GM19238 (cell line): ENCODE measurements around the gene CD180.

Experiments used
- DNase-seq: peaks from one replicate; pipeline ENCODE4 v3.0.0; 2011; ENCODE audit warnings: low spot score; ENCODE audit not compliant: insufficient read length

Gene CD180

GRCh38 chr5:67196537-67197059, at the start of gene CD180:
Gene CD180, minus strand, starts transcription at chr5:67196799. Its CDS starts 158 bp downstream, at chr5:67196641.
- no peak for DNase-seq

- no peak for DNase-seq
Measured at GRCh38 chr5:67246108-67246507, 49.5 kb upstream of the CD180 start.

- no peak for DNase-seq
Measured at GRCh38 chr5:67245259-67245846, 48.8 kb upstream of the CD180 start.

- DNase-seq = no peak
Measured at GRCh38 chr5:67244345-67244793, 47.8 kb upstream of the CD180 start.

DNA sequence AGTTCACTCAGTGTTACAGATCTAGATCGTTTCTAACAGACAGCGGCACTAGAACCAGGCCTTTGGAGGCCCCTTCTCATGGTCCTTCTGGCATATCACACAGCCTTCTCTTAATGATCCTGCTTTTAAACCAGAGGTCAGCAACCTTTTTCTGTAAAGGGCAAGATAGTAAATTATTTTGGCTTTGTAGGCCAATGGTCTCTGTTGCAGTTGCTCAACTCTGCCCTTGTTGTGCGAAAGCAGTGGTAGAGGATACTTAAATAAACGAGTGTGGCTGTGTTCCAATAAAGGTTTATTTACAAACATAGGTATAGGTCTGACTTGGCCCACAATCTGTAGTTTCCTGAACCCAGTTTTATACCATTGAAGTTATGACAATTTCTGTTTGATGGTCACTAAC, 47.3 kb upstream of the CD180 start:
- DNase-seq = no peak

DNA sequence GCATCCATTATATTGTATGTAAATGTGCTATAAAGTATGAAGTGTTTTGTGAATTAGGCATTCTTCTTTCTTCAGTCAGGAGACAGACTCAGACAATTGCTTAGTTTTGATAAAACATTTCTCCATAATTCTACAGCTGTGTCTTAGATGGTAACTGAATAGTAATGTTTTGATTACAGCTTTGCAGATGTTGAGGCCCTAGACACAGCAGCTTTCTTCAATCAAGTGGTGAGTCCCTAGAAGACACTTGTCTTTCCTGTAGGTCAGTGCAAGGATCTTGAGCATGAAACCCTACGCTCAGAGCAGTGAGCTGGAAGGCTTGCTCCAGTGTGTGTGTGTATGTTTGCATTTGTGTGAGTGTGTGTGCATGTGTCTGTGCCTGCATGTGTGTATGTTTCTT, 46.8 kb upstream of the CD180 start:
- no peak for DNase-seq

- no peak for DNase-seq
Measured at GRCh38 chr5:67241326-67241725, 44.7 kb upstream of the CD180 start.

DNA sequence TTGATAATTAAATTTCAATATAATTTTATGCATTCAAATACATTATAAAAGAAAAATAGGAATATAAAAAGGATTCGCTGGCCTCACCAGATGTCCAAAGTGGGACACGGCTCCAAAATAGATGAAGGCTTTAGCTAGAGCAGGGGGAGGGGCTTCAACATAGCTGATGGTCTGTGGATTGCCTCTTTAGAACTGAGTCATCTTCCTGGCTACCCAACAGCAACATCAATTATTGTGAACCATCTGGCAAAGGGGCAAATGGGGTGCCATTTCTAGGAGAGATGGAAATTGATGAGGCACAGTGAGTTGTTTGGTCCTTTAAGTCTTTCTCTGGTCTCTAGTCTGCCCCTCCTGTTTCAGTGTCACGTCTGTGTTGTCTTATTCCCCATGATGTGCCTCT, 44.2 kb upstream of the CD180 start:
- no peak for DNase-seq

DNA sequence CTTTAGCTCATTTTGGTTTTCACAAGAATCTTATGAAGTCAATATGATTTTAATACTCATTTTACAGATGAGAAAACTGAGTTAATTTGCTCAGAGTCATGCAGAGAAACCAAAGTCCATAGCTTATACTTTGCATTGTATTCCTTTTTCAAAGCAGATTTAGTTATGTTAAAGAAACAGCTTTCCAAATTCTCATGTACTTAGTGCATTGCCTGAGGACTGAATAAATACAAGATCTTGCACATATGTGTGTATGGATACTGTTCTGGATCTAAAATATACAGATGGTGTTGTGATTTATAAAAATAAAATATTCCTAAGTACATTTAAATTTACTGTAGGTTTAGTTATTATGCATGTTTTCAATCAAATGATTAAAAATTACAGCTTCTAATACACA, 43.5 kb upstream of the CD180 start:
- DNase-seq = no peak

- no peak for DNase-seq
Measured at GRCh38 chr5:67238191-67238590, 41.6 kb upstream of the CD180 start.

DNA sequence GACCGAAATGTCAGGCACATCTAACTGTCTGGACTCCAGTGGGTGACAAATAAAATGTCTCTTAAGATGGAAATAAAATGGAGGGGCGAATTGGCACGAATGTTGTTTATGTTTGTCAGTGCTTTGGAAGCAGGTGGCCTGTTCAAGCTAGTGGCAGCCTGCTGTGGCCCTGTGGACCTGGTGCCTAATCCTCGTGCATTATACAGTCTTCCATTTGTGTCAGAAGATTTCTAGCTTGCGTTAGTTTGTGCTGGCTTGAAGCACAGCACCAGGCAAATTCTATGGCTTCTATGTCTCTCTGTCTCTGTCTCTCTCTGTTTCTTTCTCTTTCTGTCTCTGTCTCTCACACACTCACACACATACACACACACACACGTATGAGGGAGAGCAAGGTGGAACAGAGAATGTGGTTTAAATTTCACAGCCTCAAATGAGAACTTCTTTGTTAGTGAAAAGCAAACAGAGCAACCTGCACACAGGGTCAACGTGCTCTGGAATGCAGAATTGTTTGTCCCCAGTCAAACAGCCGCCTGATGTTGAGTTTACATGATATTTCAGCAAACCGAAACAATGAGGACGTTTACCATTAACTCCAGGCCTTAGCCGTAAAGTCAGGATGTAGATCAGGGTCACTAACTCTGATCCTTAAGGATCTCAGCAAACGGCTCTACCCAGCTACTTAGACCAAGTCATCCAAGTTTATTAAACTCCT, 39.0 kb upstream of the CD180 start:
- DNase-seq = no peak

- no peak for DNase-seq
Measured at GRCh38 chr5:67234671-67235176, 38.1 kb upstream of the CD180 start.

DNA sequence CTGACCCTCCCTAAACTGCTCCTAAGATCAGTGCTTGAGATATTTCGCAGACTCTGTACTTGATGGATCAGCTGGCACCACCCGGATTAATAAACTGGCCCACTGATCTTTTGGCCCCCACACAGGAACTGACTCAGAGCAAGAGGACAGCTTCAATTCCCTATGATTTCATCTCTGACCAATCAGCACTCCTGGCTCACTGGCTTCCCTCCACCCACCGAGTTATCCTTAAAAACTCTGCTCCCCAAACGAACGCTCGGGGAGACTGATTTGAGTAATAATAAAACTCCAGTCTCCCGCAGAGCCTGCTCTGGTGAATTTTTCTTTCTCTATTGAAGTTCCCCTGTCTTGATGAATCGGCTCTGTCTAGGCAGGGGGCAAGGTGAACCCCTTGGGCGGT, 36.5 kb upstream of the CD180 start:
- DNase-seq = no peak

DNA sequence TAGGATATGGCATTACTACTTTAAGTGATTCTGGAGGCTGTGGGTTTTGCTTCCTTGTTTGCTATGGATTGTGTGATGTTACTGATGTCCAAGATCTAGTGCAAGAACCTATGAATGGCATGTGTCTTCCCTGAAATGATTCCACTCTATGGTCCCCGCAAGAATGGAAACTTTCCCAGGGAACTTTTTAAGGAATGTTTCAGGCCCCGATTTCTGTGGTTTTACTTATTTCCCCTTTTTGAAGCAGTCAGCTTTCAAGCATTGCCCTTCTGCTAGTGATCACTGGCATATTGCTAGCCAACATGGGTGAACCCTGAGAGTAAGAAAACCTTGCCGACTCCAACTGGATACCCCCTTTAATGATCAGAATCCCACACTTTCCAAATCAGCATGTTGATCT, 26.6 kb upstream of the CD180 start:
- DNase-seq = no peak

- DNase-seq = no peak
Measured at GRCh38 chr5:67222243-67223025, 25.8 kb upstream of the CD180 start.

GRCh38 chr5:67221487-67222242, 25.1 kb upstream of the CD180 start:
- DNase-seq = peak; percentile 30

DNA sequence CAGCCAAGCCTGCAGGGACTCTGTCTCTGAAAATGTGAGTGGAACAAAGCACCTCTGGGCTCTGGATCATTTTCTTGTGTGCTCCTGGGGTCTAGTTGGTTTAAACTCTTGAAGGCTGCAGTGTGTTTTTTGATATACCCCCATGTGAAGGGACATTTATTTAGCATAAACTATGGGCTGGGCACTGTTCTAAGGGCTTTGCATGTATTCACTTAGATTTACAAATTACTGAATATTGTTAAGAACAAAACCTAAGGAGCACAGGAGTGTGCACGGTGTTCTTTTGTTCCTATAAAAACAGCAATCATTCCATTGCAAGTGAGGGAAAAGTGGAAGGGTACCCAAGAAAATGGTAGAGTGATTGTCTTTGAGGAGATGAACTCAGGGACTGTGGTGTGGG, 20.0 kb upstream of the CD180 start:
- no peak for DNase-seq

DNA sequence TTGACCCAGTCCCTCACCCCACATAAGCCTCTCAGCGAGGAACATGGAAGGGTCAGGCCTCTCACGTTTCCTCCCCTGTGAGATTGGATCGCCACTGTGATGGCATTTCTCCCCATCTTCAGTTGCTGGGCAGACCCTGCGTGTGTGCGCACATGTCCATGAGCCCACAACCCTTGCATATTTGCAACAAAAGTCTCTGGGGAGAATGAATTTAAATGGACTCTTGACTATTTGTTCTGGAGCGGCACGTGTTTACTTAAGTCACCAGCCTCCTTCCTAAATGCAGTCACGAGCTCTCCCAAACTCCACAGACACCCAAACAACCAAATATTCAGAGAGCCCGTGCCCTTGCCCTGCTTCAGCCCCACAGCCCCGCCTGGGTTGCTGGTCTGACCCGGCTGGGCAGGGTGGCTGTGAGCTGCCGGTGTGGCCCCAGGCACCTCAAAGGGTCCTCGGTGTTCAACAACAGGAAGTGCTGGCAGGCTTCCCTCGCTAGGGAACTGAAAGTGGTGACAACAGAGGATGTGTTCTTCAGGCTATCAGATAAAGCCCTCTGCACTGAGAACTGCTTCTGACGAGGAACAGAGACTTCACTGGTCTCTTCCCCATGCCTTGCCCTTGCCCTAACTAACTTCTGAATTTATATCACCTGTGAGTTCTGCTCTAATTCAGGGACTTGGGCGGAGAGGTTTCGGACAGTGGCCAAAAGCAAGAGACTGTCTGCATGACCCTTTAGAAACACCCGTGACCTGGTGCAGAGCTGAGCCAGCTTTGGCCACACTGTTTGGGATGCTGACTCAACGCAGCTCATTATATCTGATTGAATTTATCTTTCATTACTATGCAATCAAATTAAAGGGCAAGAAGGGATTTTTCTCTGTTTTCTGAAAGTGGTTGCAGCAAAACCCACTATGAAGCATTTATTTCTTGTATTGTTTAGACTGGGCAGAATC, 19.2 kb upstream of the CD180 start:
- DNase-seq = peak; percentile 63

DNA sequence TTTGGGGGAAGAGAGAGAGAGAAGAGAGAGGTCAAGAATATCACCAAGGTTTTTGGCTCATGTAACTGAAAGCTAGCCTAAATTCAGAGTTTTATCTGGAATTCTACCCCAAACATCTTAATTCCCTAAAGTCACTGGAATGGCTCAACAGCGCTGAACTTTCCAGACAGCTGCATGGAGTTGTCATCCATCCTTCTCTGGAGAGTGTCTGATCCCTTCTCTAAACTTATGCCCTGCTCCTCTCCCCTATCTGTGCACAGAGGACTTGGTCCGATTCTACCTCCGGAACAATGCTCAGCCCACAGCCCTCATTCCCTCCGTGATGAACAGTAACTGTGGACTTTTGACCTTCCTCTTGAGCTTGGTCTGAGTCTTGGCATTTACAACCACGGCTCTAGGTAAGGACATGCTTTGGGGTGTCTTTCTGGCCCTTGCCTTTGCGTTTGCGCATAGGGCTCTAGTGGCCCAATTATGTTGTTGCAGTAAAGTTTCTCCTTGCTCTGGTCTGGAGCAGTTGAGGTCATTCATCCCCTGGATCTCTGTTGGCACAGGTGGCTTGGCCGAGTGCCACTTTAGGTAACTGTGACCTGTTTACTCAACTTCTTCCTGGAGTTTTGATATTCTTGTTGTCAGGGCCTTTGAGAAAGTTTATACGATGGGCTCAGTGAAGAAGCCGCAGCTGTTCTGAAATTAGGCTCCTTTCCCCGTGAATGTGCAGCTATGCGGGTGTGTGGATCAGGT, 18.3 kb upstream of the CD180 start:
- DNase-seq = no peak
